GM23248 (cell line): ENCODE measurements around the gene HADHA. TPM values are rescaled to one million over a fixed set of nuclear protein-coding genes. Genes with fewer than 3 reads are reported as not detected.

Experiments used
- DNase-seq: peaks from one replicate; pipeline ENCODE4 v3.0.0-alpha.2; 2015
- H2AFZ ChIP-seq: fragments of 200-600 bp; sonication (generic); 2 replicates; pipeline ENCODE4 v1.6.1; 2016; ENCODE audit warnings: antibody characterized with exemption
- H3F3A ChIP-seq: fragments of 200-600 bp; sonication (generic); 2 replicates; pipeline ENCODE4 v1.6.1; 2016; ENCODE audit warnings: mild to moderate bottlenecking, antibody characterized with exemption, mixed run types; ENCODE audit not compliant: insufficient read depth
- H3K27ac ChIP-seq: fragments of 200-600 bp; sonication (generic); 2 replicates; pipeline ENCODE4 v1.5.1; 2016; ENCODE audit warnings: mild to moderate bottlenecking
- H3K27me3 ChIP-seq: fragments of 200-600 bp; sonication (generic); replicated peaks from 2 replicates; pipeline ENCODE4 v1.6.1; 2016; ENCODE audit warnings: mild to moderate bottlenecking; ENCODE audit not compliant: insufficient read depth
- H3K36me3 ChIP-seq: fragments of 200-600 bp; sonication (generic); 2 replicates; pipeline ENCODE4 v1.6.1; 2016; ENCODE audit warnings: low read depth, mild to moderate bottlenecking
- H3K4me1 ChIP-seq: fragments of 200-600 bp; sonication (generic); 2 replicates; pipeline ENCODE4 v1.6.1; 2016; ENCODE audit warnings: mild to moderate bottlenecking; ENCODE audit not compliant: insufficient read depth
- H3K4me2 ChIP-seq: fragments of 200-600 bp; sonication (generic); one replicate; pipeline ENCODE4 v1.6.1; 2016; ENCODE audit warnings: mild to moderate bottlenecking; ENCODE audit not compliant: unreplicated experiment
- H3K4me3 ChIP-seq: fragments of 200-600 bp; sonication (generic); 2 replicates; pipeline ENCODE4 v1.5.1; 2016; ENCODE audit warnings: mild to moderate bottlenecking
- H3K79me2 ChIP-seq: fragments of 200-600 bp; sonication (generic); 2 replicates; pipeline ENCODE4 v1.6.1; 2016; ENCODE audit warnings: mild to moderate bottlenecking; ENCODE audit not compliant: insufficient read depth
- H3K9ac ChIP-seq: fragments of 200-600 bp; sonication (generic); 2 replicates; pipeline ENCODE4 v1.6.1; 2016; ENCODE audit warnings: mild to moderate bottlenecking
- H3K9me2 ChIP-seq: fragments of 200-600 bp; sonication (generic); 2 replicates; pipeline ENCODE4 v1.6.1; 2016; ENCODE audit warnings: mixed run types, mild to moderate bottlenecking, moderate library complexity; ENCODE audit not compliant: insufficient read depth
- H3K9me3 ChIP-seq: fragments of 200-600 bp; sonication (generic); one replicate; pipeline ENCODE4 v1.6.1; 2017; ENCODE audit warnings: low read depth
- H4K20me1 ChIP-seq: fragments of 200-600 bp; sonication (generic); 2 replicates; pipeline ENCODE4 v1.6.0; 2016; ENCODE audit not compliant: insufficient read depth
- EZH2 ChIP-seq: fragments of 200-600 bp; sonication (generic); IDR thresholded peaks from 2 replicates; pipeline ENCODE4 v1.6.1; 2018; ENCODE audit warnings: antibody characterized with exemption, mild to moderate bottlenecking; ENCODE audit not compliant: insufficient read depth, poor library complexity, severe bottlenecking
- EZH2phosphoT487 ChIP-seq: fragments of 200-600 bp; sonication (generic); IDR thresholded peaks from 2 replicates; pipeline ENCODE4 v1.6.1; 2018; ENCODE audit warnings: antibody characterized with exemption, moderate library complexity, mild to moderate bottlenecking, low read depth; ENCODE audit not compliant: insufficient read depth
- WGBS, 2 experiments: methylation state at CpG; one replicate each; pipeline ENCODE4 v1.1.6; 2015 to 2017; ENCODE audit warnings: low lambda C conversion rate in 2 of 2, low coverage in 1 of 2; ENCODE audit errors: missing lambda C conversion rate in 2 of 2; 5-methylcytosine and 5-hydroxymethylcytosine counted together
- in situ Hi-C: fragments of 300-500 bp; cut with MboI; formaldehyde crosslinking; loops from 2 replicates; pipeline ENCODE4 v1.15.0; 2020
- polyA plus RNA-seq: library from polyadenylated mRNA; unstranded; fragments of >200 nt; fragmentation: Nextera tagmentation; extraction: Ambion mirVana; gene quantifications from 2 replicates; pipeline ENCODE4 v1.2.1, GENCODE V29; 2016
- total RNA-seq: library from RNA; depleted of rRNA; stranded (reverse); fragments of >200 nt; shearing (Covaris generic); gene quantifications from 2 replicates; pipeline ENCODE4 v1.2.3, GENCODE V29; 2014

Gene HADHA
- total and polyA plus RNA-seq, 2 experiments from 2014 or later, result 121 to 122 TPM

DNA sequence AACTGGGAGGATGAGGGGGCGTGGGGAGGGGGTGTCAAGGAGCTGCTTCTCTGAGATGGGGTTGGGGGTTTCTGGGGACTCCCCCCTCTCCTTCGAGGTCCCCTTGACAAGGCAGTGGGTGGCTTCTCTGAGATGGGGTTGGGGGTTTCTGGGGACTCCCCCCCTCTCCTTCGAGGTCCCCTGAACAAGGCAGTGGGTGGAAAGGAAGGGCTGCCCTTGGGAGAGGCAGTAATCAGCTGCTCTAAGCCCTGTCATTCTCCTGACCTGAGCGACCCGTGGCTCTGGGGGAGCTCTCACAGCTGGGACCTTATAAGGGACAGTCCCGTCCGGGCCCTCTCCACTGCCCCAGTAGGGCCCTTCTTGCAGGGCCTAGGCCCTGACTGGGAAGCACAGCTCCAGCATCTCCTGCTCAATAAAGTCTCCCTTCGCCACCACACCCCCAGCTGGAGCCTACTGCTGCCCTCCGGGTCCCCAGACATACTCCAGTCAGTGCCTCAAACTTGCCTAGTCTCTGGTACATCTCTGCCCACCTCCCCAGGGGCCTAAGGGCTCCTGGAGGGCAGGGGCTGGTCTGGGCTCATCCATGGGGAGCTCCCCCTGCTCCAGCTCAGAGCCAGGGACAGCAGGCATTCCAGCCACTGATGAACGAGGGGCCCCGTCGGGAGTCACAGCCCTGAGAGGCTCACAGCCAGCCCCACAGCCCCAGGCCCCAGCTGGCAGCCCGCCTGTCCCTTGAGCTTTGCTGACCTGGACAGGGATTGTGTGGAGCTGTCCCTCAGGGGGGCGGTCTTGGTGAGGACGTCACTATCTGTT lies 68.8 kb downstream of the HADHA start:
- no peak overlapping the region for H3K9ac ChIP-seq
- no peak overlapping the region for H3K4me2 ChIP-seq
- H3K36me3 ChIP-seq, result no peaks in the 10 kb centered on the region
- no peak overlapping the region for H3K27ac ChIP-seq
- no peaks in the 10 kb centered on the region for H3K79me2 ChIP-seq
- H3K4me3 ChIP-seq, result no peak overlapping the region
- 62 to 66% methylated on average over 14 of the region's 15 CpGs for WGBS, 2 experiments
- no peaks in the 10 kb centered on the region for H3F3A ChIP-seq
- H3K9me3 ChIP-seq, result no peaks in the 10 kb centered on the region
- H3K27me3 ChIP-seq, result peaks cover 24% of the 10 kb centered on the region
- H4K20me1 ChIP-seq, result no peaks in the 10 kb centered on the region
- H3K4me1 ChIP-seq, result no peaks in the 10 kb centered on the region
- H3K9me2 ChIP-seq, result no peaks in the 10 kb centered on the region
- no peak for DNase-seq
- in situ Hi-C loops, result no loop called here
- TF ChIP-seq EZH2phosphoT487 (no peak), EZH2 (no peak)
- H2AFZ ChIP-seq, result no peak overlapping the region

- TF ChIP-seq EZH2 (no peak), EZH2phosphoT487 (no peak)
- H3K4me1 ChIP-seq, result no peaks in the 10 kb centered on the region
- no peak overlapping the region for H3K4me2 ChIP-seq
- H3K27ac ChIP-seq, result no peak overlapping the region
- H3F3A ChIP-seq, result no peaks in the 10 kb centered on the region
- no peaks in the 10 kb centered on the region for H3K9me2 ChIP-seq
- H2AFZ ChIP-seq, result no peak overlapping the region
- H3K9ac ChIP-seq, result no peak overlapping the region
- no peaks in the 10 kb centered on the region for H4K20me1 ChIP-seq
- no peak overlapping the region for H3K4me3 ChIP-seq
- peaks cover 24% of the 10 kb centered on the region for H3K27me3 ChIP-seq
- WGBS, 2 experiments, result 70 to 79% methylated on average over 7 to 10 of the region's 10 CpGs
- H3K79me2 ChIP-seq, result no peaks in the 10 kb centered on the region
- in situ Hi-C loops, result no loop called here
- H3K36me3 ChIP-seq, result no peaks in the 10 kb centered on the region
- no peak for DNase-seq
- no peaks in the 10 kb centered on the region for H3K9me3 ChIP-seq
Measured at GRCh38 chr2:26174691-26175465, 69.6 kb downstream of the HADHA start.

- TF ChIP-seq EZH2 (peak; percentile 71), EZH2phosphoT487 (no peak)
Measured at GRCh38 chr2:26173776-26174482, 70.5 kb downstream of the HADHA start.

More at GRCh38 chr2:26173776-26174482, 70.5 kb downstream of the HADHA start:
- Histone ChIP-seq H3K4me1 (no peaks in the 10 kb centered on the region), H3K27ac (no peak overlapping the region), H3K36me3 (no peaks in the 10 kb centered on the region), H3K9ac (no peak overlapping the region), H2AFZ (no peak overlapping the region), H3K79me2 (no peaks in the 10 kb centered on the region), H3F3A (no peaks in the 10 kb centered on the region), H3K9me3 (no peaks in the 10 kb centered on the region), H3K9me2 (no peaks in the 10 kb centered on the region), H3K4me3 (no peak overlapping the region), H3K27me3 (peaks cover 24% of the 10 kb centered on the region), H3K4me2 (no peak overlapping the region), H4K20me1 (no peaks in the 10 kb centered on the region)
- no peak for DNase-seq
- in situ Hi-C loops, result no loop called here
- WGBS, 2 experiments, result 22 to 32% methylated on average over 33 to 46 of the region's 46 CpGs
